ENCODE results near the gene PDE6B.

The PDE6B gene

DNA sequence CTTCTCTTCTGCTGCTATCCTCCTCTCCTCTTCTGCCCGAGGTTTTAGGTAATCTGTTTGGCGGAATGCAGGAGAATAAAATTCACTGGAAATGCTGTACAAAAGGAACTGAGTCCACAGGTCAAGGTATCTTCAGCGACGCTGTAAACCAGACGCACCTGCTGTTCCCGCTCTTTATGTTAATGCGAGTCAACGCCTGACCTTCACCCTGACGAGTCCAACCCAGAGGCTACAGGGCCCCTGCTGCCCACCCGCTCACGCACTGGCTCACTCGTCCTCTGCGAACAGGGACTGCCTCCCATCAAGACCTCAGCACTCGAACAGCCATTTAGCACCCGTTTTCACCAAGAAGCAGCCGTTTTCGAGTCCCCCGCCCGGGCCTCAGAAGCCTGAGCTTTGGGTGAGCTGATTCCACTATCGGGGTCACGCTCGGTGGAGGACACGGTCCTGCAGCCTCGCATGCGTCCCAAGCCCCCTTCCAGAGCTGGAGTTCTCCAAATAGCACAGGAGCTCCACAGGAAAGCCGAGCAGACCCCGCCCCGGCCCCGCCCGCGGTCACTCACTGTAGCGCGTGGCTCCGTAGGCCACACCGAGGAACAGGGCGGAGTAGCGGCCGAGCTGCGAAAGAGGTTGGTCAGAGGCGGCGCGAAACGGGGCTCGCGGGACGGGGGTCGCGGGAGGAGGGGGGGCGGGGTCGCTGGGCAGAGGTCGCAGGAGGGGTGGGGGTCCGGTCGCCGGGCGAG is 48.1 kb downstream of the PDE6B start:
- no peak for DNase-seq

DNA sequence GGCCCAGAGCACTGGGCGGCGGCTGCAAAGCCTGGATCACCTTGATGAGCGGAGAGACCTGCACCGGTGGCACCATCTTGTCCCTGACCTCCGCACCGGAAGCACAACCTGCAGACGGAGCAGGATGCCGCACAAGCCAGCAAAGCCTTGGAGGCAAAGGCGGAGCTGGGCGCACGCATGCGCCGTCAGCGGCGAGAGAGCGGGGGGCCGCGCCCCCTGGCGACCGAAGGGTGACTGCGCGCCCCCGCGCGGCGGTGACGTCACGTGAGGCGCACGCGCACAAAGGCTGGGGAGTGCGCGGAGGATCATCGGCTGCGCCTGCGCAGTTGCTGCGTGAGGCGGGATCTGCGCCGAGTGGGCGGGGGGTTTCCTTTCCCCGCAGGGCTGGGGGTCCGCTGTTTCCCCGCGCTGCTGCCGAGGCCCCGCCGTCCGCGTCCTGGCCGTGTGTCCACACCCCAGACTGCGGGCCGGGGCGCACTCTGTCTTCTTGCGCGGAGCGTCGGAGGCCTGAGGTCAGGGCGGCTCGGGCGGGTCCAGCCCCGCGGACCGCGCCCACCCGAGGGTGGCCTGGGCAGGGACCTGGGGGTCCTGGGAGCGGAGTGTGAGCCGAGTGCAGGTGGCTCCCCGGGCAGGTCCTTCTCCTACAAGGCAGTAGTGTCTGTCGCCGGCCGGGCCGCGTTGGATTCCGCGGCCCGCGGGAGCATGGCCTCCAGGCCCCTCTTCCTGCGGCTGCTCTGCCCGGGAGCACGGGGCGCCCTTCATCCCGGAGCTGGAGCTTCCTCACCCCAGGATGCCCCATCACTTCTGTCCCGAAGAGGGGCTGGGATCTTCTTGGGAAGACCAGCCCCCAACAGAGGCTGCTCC is 49.0 kb downstream of the PDE6B start, which contains the start of the genes ATP5ME and MYL5:
ATP5ME (minus strand) TSS at position 105 of the 864 bp plus-strand sequence; CDS start at position 76, 29 bp downstream.
MYL5 (plus strand) TSS at position 371 of the 864 bp plus-strand sequence. CDS start 3,485 bp downstream, outside the sequence.
- DNase-seq: peak; percentile 98

DNA sequence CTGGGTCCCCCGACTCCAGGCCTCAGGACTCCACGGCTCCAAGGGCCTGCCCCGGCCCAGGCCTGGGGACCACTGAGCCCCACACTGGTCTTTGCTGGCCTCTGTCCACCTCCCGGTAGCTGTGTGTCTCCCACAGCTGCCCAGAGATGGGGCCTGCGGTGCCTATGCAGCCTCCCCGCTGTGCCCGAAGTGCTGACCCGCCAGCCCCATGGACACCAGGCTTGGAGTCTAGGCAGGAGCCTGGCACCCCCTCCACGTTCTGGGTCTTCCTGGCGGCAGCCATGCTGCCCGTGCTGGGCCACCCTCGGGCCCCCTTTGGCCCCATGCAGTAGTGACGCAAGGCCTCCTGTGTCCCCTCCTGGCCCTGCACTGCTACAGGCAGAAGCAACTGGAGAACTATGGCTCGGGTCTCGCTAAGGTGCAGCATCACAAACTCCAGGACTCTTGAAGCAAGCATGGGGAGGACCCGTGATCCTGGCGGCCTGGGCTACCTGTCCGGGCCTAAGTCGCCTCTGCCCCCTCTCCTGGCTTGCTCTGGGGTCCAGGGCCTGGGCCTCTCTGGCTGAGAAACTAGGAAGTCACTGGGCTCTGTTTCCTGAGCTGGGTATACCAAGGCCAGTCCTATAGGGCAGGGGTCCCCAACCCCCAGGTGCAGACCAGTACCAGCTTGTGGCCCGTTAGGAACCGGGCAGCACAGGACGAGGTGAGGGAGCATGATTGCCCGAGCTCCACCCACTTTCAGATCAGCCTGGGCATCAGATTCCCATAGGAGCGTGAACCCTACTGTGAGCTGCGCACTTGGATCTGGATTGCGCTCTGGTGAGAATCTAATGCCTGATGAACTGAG is 49.9 kb downstream of the PDE6B start:
- DNase-seq: no peak

- DNase-seq: no peak
These were observed 50.9 kb downstream of the PDE6B start for GRCh38 chr4:675980-676870.

GRCh38 chr4:676871-677235 is 51.5 kb downstream of the PDE6B start:
- no peak for DNase-seq

GRCh38 chr4:677431-678293 is 52.3 kb downstream of the PDE6B start:
- DNase-seq: no peak

GRCh38 chr4:678331-679103 is 53.1 kb downstream of the PDE6B start:
- no peak for DNase-seq

DNA sequence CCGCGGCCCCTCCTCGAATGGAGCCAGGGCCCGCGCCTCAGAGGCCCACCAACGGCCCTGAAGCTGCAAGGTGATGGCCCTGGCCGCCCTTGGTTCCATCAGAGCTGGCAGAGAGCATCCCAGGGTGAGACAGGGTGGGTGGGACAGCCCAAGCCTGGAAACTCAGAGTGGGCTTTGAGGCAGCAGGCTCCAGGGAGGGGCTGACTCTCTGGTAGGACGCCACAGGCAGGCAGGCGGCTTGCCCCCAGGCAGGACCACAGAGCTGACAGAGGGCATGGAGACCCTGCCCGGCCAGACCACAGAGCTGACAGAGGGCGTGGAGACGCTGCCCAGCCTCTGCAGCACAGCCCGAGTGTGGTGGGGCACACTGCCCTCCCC is 53.7 kb downstream of the PDE6B start:
- DNase-seq: no peak

DNA sequence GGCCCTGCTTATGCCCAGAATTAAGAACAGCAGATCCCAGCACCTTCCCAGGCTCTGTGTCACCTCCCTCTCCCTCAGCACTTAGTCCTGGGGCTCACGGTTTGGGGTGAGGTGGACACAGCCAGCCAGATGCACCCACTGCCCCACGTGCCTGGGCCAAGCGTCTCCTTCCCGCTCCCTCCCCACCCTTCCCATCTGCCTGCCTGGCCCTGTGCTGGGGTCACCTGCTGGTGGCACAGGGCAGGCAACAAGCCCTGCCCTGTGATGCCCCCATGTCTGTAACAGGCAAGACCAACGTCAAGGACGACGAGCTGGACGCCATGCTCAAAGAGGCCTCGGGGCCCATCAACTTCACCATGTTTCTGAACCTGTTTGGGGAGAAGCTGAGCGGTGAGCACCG is 54.3 kb downstream of the PDE6B start:
- DNase-seq: no peak

GRCh38 chr4:680091-680490 is 54.7 kb downstream of the PDE6B start:
- no peak for DNase-seq

DNA sequence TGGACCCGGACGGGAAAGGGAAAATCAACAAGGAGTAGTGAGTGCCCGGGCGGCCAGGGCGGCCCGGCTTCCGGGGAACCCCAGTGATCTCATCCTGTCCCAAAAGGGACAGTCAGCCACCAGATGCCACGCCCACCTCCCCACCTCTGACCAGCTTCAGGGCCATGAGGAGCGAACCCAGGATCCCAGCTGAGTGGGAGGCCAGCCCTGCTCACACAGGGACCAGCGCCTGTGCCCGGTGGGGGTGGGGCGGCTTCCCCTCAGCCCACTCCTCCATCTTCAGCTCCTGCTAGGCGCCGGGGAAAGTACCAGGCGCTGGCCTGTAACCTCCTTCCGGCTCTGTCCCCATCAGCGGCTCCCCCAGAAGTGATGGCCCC is 55.2 kb downstream of the PDE6B start:
- DNase-seq: no peak

GRCh38 chr4:680928-681645 is 55.7 kb downstream of the PDE6B start:
- peak; percentile 25 for DNase-seq

GRCh38 chr4:681736-682451 is 56.5 kb downstream of the PDE6B start:
- DNase-seq: peak; percentile 47

DNA sequence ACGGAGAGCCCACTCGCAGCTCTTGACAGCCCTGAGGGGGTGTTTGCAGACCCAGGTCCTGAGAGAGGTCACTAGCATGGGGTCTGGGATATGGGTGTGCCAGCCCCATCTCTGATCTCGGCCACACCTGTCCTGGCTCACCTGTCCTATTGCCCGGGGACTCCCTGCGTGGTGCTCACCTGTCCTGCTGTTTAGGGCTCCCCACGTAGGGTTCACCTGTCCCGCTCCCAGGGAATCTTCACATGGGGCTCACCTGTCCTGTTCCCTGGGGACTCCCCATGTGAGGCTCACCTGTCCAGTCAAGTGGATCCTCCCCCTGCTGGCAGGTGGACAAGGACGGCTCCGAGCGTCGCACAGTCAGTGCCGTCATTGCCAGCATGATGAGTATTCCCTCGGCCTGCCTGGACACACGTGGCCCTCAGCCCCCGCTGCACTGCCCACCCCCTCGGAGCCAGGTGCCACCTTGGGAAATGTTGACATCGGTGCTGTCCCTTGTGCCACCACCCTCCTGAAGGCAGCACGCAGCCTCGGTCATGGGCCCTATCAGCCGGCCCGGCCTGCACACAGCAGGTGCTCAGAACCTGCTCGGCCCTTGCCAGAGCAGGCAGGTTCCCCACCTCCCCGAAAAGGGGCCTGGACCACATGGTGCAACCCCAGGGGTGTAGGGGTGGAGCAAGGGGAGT is 57.3 kb downstream of the PDE6B start:
- DNase-seq: no peak

GRCh38 chr4:683247-683897 is 58.0 kb downstream of the PDE6B start:
- DNase-seq: no peak

DNA sequence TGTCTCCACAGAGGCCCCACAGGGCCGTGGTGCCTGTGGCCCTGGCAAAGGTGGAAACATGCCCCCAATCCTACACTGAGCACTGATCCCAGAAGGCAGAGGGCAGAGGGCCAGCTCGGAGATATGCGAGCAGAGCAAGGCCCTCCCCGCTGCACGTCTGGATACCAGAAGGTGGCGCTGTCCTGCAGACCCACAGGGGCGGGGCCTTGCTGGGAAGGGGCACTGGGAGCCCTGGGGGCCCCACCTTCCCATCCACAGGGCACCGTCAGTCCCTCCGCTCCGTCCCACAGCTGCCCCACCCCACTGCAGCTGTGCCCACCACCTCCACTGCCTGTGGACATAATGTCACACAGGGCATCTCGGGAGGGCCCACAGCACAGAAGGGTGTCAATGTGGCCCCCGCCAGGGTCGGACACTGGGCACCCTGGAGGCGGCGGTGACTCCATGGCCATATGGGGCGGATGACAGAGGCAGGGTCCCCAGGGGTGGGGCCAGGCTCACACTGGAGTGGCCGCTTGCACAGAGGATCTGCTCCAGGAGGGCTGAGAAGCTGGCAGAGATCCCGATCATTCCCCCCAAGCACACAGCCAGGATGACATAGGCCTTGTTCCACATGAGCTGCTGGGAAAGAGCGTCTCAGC is 58.7 kb downstream of the PDE6B start:
- DNase-seq: no peak
